Stomach smooth muscle (tissue), 2 donors: ENCODE measurements around the gene RAB40A.
"Not testable (repeated sequence)": the region's sequence is repeated elsewhere in the genome, so short reads cannot be mapped to it uniquely, and the experiment has no call there.

Experiments
- H3K27ac ChIP-seq: one replicate; pipeline ENCODE4 v1.7.0; 2013; ENCODE audit warnings: mild to moderate bottlenecking, low read length, inconsistent platforms
- H3K27me3 ChIP-seq, 2 donors: one replicate each; pipeline ENCODE4 v1.7.0; 2013; ENCODE audit warnings: low read length in 2 of 2; ENCODE audit not compliant: insufficient read depth in 2 of 2, control insufficient read depth in 1 of 2
- H3K36me3 ChIP-seq, 2 donors: one replicate each; pipeline ENCODE4 v1.7.0; 2013; ENCODE audit warnings: low read length in 2 of 2; ENCODE audit not compliant: control insufficient read depth in 2 of 2, insufficient read depth in 2 of 2
- H3K4me1 ChIP-seq: one replicate; pipeline ENCODE4 v1.7.0; 2013; ENCODE audit warnings: low read length; ENCODE audit not compliant: control insufficient read depth, insufficient read depth
- H3K4me3 ChIP-seq, 2 donors: one replicate each; pipeline ENCODE4 v1.7.0; 2013; ENCODE audit warnings: low read length in 2 of 2
- H3K9ac ChIP-seq, 2 donors: one replicate each; pipeline ENCODE4 v1.7.0; 2013; ENCODE audit warnings: low read length in 2 of 2, mild to moderate bottlenecking in 1 of 2
- H3K9me3 ChIP-seq, 2 donors: one replicate each; pipeline ENCODE4 v1.7.0; 2013; ENCODE audit warnings: low read length in 2 of 2; ENCODE audit not compliant: control insufficient read depth in 2 of 2
- donor health status: healthy.
- donor health status: Pancreatic carcinoma.

The RAB40A gene

DNA sequence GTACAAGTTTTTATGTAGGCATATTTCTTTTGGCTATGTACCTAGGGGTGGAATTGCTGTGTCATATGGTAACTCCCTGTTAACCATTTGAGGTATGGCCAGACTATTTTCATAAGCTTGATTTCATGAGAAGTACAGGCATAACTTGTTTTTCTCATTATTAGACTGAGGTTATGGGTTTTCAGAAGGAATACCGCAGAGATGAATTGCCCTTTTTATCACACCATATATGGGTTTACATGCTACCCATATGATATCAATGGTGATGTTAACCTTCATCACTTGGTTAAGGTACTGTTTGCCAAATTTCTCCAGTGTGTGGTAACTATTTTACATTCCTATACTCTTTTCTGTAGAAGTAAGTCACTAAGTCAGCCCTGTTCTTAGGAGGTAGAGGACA is 23.5 kb downstream of the RAB40A start:
- Histone ChIP-seq H3K36me3 (no peaks in the 10 kb centered on the region), H3K27me3 (peaks cover 0 to 3% of the 10 kb centered on the region in 2 donors), H3K9me3 (no peaks in the 10 kb centered on the region), H3K4me1 (no peaks in the 10 kb centered on the region), H3K9ac (no peak overlapping the region), H3K27ac (no peak overlapping the region), H3K4me3 (no peak overlapping the region)

DNA sequence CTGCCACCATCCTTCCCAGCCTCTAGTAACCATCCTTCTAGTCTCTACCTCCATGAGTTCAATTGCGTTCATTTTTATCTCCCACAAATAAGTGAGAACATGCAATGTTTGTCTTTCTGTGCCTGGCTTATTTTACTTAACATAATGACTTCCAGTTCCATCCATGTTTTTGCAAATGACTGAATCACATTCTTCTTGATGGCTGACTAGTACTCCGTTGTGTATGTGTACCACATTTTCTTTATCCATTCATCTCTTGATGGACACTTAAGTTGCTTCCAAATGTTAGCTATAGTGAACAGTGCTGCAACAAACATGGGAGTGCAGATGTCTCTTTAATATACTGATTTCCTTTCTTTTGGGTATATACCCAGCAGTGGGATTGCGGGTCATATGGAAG is 25.7 kb downstream of the RAB40A start:
- not testable (repeated sequence) for H3K9ac ChIP-seq, H3K9me3 ChIP-seq, H3K27ac ChIP-seq, H3K27me3 ChIP-seq, H3K4me3 ChIP-seq, H3K36me3 ChIP-seq, H3K4me1 ChIP-seq

DNA sequence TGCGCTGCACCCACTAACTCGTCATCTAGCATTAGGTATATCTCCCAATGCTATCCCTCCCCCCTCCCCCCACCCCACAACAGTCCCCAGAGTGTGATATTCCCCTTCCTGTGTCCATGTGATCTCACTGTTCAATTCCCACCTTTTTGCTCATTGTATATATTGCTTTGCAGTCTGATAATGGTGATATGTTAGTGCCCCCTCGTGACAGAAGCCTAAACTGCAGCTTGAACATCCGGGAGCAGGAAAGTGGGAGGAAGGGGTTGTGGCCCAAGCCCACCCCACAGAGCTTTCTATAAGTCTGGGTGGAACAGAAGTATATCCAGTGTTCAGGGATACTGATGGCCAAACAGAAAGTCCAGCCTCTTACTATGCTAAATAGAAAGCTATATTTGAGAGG is 29.6 kb downstream of the RAB40A start:
- not testable (repeated sequence) for H3K27ac ChIP-seq, H3K9ac ChIP-seq, H3K9me3 ChIP-seq, H3K27me3 ChIP-seq, H3K4me1 ChIP-seq, H3K4me3 ChIP-seq, H3K36me3 ChIP-seq

DNA sequence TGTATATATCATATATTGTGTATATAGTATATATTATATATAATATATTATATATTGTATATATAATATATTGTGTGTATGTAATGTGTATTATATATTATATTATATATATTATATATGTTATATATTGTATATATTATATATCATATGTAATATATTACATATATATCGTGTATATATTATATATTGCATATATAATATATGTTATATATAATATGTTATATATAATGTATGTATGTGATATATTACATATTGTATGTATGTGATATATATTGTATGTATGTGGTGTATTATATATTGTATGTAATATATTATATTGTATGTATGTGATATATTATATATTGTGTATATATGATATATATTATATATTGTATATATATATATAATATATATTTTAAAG is 30.5 kb downstream of the RAB40A start:
- Histone ChIP-seq H3K4me3 (no peak overlapping the region), H3K4me1 (no peaks in the 10 kb centered on the region), H3K9ac (no peak overlapping the region), H3K9me3 (no peaks in the 10 kb centered on the region), H3K36me3 (no peaks in the 10 kb centered on the region), H3K27ac (no peak overlapping the region), H3K27me3 (peaks cover 0 to 7% of the 10 kb centered on the region in 2 donors)

DNA sequence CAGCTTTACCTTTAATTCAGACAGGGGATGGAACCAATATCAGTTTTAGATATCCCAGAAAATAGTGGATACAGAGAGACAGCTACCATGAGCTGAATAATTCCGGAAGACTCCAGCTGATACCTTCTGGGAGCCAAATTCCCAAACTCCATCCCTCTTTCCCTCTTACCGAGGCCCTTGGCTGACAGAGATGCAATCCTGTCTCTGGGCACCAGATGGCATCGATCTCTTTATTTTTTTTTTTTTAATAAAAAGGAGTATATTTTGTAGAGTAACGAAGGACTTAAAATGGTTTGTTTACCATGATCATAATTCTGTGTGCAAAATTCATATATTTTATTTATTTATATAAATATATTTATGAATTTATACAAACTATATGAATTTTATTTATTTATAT is 31.0 kb downstream of the RAB40A start:
- H3K27me3 ChIP-seq: peaks cover 0 to 7% of the 10 kb centered on the region in 2 donors
- no peak overlapping the region for H3K27ac ChIP-seq
- H3K9me3 ChIP-seq: no peaks in the 10 kb centered on the region
- no peaks in the 10 kb centered on the region for H3K36me3 ChIP-seq
- no peak overlapping the region for H3K9ac ChIP-seq
- H3K4me1 ChIP-seq: no peaks in the 10 kb centered on the region
- H3K4me3 ChIP-seq: no peak overlapping the region

DNA sequence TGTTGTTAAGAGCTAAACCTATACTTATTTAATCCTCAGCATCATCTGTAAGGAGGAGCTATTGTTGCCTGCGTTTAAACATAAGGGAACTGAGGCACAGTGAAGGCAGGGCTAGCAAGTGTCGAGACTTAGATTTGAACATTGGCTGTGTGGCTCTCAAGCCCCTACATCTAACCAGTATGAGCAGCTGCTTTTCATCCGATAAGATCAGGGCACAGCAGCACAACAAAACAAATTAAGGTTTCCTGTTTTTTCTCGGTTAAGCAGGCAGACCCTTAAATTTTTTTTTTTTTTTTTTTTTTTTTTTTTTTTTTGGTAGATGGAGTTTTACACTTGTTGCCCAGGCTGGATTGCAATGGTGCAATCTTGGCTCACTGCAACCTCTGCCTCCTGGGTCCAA is 35.6 kb downstream of the RAB40A start:
- Histone ChIP-seq H3K27ac (no peak overlapping the region), H3K4me3 (no peak overlapping the region), H3K9ac (no peak overlapping the region), H3K36me3 (no peaks in the 10 kb centered on the region), H3K9me3 (no peaks in the 10 kb centered on the region), H3K4me1 (no peaks in the 10 kb centered on the region), H3K27me3 (peaks cover 0 to 4% of the 10 kb centered on the region in 2 donors)

DNA sequence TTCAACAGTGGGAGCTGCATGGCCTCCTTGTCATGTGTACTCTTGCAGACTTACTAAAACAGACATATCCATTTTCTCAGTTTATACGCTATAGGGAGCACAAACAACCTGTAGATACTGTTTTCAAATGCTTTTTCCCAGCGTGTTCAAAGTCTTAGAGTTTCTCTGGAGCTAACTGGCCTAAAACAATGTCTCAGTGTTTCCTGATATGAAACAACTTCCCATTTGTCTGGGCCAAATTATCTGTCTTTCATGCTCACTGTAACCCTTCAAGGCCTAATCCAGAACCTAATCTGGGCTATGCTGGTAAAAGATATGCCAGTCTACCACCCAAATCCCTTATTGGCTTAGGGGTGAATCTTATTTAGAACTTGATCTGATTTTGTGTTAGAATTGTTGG is 38.8 kb downstream of the RAB40A start:
- Histone ChIP-seq H3K27ac (no peak overlapping the region), H3K27me3 (no peaks in the 10 kb centered on the region), H3K36me3 (no peaks in the 10 kb centered on the region), H3K9ac (no peak overlapping the region), H3K9me3 (no peaks in the 10 kb centered on the region), H3K4me3 (no peak overlapping the region), H3K4me1 (no peaks in the 10 kb centered on the region)

DNA sequence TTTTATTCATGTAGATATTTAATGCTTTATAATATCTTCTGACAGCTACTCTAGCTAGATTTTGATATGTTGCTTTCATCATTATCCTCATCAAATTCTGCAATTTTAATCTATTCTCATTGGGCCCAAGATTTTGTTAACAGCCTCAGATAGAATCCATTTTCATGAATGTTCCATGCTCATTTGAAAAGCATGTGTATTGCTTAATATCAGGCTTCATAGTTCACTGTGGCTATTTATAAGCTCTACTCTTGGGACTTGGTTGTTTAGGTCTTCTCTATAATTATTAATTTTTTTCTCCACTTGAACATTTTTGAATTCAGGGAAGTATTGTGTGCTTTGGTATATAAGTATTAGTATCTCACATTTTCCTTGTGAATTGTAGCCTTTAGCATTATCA is 41.8 kb downstream of the RAB40A start:
- H3K27me3 ChIP-seq: no peaks in the 10 kb centered on the region
- H3K4me1 ChIP-seq: no peaks in the 10 kb centered on the region
- H3K9ac ChIP-seq: no peak overlapping the region

DNA sequence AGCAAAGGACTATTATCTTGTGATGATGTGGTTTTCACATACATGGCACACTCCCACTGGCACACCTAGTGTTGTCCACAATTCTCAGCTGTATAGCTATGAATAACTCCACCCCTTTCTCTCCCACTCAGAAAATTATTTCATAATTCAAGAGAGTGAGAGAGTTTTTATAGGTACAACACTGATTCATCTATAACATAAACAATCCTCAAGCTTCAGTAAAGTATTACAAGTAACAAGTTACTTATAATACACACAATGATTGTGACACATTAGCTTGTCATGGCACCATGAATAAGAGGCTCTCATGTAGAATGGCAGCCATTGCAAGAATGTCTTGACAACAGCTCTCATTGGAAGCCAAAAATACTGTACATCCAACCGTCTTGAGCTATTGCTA is 43.9 kb downstream of the RAB40A start:
- Histone ChIP-seq H3K36me3 (no peaks in the 10 kb centered on the region), H3K9ac (no peak overlapping the region), H3K27me3 (no peaks in the 10 kb centered on the region), H3K9me3 (no peaks in the 10 kb centered on the region), H3K4me3 (no peak overlapping the region), H3K4me1 (no peaks in the 10 kb centered on the region), H3K27ac (no peak overlapping the region)

More for the DNA sequence above, 41.8 kb downstream of the RAB40A start:
- H3K9me3 ChIP-seq: no peaks in the 10 kb centered on the region
- no peak overlapping the region for H3K4me3 ChIP-seq
- H3K36me3 ChIP-seq: no peaks in the 10 kb centered on the region
- H3K27ac ChIP-seq: no peak overlapping the region

DNA sequence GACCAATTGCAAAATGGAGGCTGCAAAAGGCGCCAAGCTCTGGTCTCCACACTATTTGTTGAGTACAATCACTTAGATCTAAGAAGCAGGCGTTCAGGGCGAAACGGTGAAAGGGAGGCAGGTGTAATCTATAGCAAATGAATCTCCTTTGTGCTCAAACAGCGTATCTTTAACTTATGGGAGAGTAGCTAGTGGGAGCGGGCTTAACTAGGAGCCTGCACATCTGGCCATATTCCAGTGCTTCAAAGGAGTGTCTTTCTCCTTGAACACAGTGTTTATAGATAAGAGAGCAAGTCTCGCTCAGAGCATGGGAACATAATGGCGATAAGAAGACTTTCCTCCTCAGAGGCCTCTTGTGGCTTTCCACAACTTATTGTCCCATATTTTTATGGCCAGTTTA is 49.3 kb downstream of the RAB40A start:
- H3K9me3 ChIP-seq, H3K27ac ChIP-seq, H3K4me1 ChIP-seq, H3K27me3 ChIP-seq, H3K4me3 ChIP-seq, H3K36me3 ChIP-seq, H3K9ac ChIP-seq: not testable (repeated sequence)

DNA sequence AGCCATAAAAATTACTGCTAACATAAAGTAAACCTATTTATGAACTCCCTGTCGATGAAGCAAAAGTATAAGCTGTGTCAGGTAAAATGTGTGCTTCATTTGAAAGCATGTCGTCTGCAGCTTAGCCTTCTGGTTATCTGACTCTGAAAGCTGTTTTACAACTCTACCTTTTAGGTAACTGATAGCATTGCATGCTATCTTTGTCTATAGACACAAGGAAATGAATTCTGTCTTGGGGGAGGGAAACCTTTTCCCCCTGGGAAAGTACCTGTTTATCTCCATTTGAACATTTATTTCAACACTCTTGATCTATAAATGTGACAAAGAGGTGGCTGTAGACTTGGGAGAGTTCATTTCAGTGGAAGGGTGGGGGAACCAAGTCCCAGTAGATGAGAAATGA is 51.4 kb downstream of the RAB40A start:
- Histone ChIP-seq H3K9me3 (no peaks in the 10 kb centered on the region), H3K9ac (no peak overlapping the region), H3K27me3 (peaks cover 0 to 11% of the 10 kb centered on the region in 2 donors), H3K36me3 (no peaks in the 10 kb centered on the region), H3K4me1 (no peaks in the 10 kb centered on the region), H3K27ac (no peak overlapping the region), H3K4me3 (no peak overlapping the region)

DNA sequence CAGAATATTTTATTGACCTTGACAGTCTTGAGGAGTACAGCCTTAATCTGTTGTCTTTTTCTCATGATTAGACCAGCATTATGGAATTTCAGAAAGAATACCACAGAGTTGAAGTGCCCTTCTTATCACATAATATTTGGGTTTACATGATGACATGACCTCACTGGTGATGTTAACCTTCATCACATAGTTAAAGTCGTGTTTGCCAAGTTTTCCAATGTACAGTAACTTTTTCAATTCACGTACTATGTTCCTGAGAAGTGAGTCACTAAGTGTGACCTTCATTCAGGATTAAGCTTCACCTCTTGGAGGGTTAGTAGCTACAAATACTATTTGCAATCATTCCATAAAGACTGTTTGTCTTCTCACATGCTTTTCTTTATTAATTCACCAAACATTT is 52.1 kb downstream of the RAB40A start:
- Histone ChIP-seq H3K9me3 (no peaks in the 10 kb centered on the region), H3K36me3 (no peaks in the 10 kb centered on the region), H3K4me3 (no peak overlapping the region), H3K4me1 (no peaks in the 10 kb centered on the region), H3K9ac (no peak overlapping the region), H3K27ac (no peak overlapping the region), H3K27me3 (peaks cover 0 to 11% of the 10 kb centered on the region in 2 donors)
